C4-2B (cell line): Measurements from ENCODE around the gene MAP3K5.

Experiments
- CTCF ChIP-seq: fragments of 450-650 bp; conservative IDR thresholded peaks from 2 replicates; pipeline ENCODE4 v1.5.1; 2017; ENCODE audit warnings: mild to moderate bottlenecking
- ZFX ChIP-seq: fragments of 450-650 bp; IDR thresholded peaks from 2 replicates; pipeline ENCODE4 v1.6.1; 2017

- TF ChIP-seq CTCF = no peak
- TF ChIP-seq ZFX = no peak
These were observed 274.7 kb downstream of the MAP3K5 start for GRCh38 chr6:136517582-136517981.
